GM21576 (cell line): ENCODE measurements around the gene SMIM45.

ENCODE experiments used
- ATAC-seq: cut with Tn5 transposase; IDR thresholded peaks from one replicate; pipeline ENCODE4 v1.9.1; 2021; ENCODE audit warnings: mild to moderate bottlenecking, moderate library complexity; ENCODE audit not compliant: unreplicated experiment

SMIM45 gene

GRCh38 chr22:41966607-41967240 lies 14.8 kb downstream of the SMIM45 start:
- no peak for ATAC-seq

- ATAC-seq, result no peak
These were observed 16.7 kb downstream of the SMIM45 start for GRCh38 chr22:41968601-41969000.

GRCh38 chr22:41969110-41969646 lies 17.2 kb downstream of the SMIM45 start, which contains the start of gene SEPTIN3:
Gene SEPTIN3 (plus strand): TSS chr22:41969443. CDS start chr22:41971493, 2,050 bp downstream.
- no peak for ATAC-seq

- ATAC-seq, result no peak
These were observed 18.7 kb downstream of the SMIM45 start for GRCh38 chr22:41970601-41971000.

DNA sequence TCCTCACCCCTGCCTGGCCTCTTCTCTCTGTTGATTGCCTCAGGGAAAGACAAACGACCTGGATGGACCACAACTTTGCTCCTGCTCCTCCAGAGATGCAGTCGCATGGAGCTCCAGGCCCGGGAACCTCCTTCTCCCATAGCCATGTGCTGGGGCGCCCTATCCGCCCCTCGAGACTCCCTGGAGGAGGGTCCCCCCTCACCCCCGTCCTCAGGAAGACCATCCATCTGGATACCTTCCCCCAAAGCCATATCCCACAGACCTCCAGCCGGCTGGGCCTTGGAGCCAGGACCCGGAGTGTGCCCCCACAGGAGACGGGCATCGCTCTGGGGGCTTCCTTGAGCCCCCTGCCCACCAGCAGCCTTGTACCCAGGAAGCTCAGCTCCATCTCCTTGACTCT lies 19.5 kb downstream of the SMIM45 start:
- no peak for ATAC-seq

DNA sequence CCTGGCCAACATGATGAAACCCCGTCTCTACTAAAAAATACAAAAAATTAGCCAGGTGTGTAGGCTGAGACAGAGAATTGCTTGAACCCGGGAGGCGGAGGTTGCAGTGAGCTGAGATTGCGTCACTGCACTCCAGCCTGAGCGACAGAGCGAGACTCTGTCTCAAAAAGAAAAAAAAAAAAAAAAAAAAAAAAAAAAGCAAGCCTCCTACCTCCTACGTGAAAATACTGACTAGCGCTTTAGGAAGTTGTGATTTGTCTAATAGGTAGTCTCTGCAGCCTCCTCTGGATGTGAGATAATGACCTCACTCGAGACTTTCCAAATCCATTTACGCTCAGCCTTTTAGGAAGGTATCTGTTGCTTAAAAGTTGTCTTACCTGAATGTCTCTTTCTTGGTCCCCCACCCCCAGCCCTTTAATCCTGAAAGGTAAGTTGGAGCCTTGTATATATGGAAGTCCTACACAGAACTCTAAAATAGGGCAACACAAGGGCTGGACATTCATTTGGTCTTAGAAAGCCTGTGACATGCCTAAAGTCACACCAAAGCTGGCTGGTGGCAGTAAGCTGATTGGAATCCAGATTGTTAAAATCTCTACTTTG lies 22.8 kb downstream of the SMIM45 start:
- ATAC-seq, result no peak

GRCh38 chr22:41975299-41976069 lies 23.5 kb downstream of the SMIM45 start:
- no peak for ATAC-seq

DNA sequence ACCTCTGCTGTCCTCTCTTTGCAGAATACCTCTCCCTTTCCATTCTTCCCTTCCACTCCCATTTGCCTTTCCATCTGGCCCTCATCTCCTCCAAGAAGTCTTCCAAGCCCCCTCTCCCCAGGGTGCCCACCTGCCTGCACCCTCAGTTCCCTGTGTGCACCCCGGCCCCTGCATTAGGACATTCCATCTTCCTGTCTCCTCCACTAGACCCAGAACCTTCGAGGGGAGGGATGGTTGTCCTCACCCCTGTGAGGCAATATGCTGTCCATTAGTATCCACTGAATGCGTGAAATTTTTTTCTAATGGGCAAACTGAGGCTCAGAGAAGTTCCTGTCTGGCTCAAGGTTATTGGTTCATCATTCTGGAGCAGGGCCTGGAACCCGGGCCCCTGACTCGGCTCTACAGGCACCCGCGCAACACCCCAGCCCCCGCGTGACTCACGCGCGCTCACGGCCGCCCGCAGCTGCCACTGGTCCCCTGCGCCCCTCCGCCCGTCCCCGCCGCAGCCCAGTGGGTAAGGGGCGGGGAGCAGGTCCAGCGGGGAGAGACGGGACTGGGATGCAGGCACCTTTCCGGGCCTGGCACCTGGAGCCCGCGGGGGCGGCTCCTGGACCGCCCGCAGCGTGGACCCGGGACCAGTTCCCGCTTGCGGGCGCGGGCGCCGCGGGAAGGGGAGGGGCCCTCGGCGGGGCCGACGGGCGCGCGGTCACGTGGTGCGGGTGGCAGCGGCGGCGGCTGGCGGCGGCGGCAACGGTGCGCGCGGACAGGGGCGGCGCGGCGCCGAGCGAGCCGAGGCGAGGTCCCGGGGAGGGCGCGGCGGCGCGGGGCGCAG lies 24.3 kb downstream of the SMIM45 start:
- ATAC-seq, result no peak

DNA sequence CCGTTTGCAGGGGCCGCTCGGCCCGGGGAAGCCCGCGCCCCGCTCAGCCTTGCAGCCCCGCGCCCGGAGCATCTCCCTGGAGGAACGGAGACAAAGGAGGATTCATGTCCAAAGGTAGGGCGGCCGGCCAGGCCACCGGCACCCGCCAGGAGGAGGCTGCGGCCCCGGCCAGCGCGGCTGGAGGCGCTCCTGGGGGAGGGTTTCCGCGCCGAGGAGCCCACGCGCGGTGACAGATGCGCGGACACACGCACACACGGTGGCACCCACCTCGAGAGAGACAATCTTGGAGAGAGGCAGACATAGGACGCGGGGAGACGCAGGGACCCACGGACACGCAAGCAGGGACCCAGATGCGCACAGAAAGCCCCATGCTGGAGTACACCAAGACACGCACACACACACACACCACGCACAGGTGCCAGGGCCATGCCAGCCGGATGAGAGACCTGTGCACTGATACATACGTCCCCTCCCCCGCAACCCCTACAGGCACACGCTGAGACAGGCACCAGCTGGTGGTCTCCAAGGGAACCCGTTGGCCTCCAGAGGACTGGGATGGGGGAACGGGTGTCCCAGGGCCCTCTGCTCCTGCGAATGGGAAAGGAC lies 25.1 kb downstream of the SMIM45 start:
- ATAC-seq, result no peak

GRCh38 chr22:41978732-41979131 lies 26.8 kb downstream of the SMIM45 start:
- no peak for ATAC-seq

- ATAC-seq, result no peak
These were observed 27.7 kb downstream of the SMIM45 start for GRCh38 chr22:41979423-41980250.

DNA sequence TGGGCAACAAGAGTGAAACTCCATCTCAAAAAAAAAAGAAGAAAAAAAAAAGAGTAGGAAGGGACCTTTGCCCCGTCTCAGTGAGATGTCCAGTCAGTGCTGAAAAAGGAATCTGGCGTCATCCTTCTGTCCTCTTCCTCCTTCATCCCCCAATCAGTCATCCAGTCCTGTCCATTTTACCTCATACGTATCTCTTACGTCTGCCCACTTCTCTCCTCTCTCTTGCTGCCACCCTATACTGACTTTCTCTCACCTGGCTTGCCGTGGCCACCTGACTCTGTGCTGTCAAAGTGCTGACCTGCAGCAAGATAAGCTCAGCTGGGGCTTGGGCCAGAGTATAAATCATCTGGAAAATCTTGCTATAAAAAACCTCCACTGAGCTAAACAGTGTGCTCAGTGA lies 30.9 kb downstream of the SMIM45 start:
- ATAC-seq, result no peak

GRCh38 chr22:41983513-41984405 lies 31.8 kb downstream of the SMIM45 start:
- no peak for ATAC-seq

DNA sequence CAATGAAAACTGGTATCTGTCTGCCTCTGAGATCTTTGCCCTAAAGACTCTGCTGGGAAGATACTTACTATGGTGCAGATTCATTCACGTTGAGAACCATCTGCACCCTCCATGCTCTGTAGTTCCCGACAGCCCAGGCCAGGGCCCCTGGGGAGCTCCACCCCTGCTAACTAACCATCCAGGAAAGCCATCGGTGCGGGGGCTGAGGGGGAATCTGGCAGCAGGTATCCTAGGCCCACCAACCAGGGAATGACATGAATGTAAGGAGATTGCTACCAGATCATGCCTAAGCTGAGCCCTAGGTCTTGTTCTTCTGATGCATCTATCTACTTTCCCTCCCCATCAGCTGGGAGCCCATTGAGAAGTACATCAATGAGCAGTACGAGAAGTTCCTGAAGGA lies 35.3 kb downstream of the SMIM45 start:
- ATAC-seq, result no peak

- no peak for ATAC-seq
These were observed 37.3 kb downstream of the SMIM45 start for GRCh38 chr22:41989246-41989645.

- no peak for ATAC-seq
These were observed 39.2 kb downstream of the SMIM45 start for GRCh38 chr22:41991111-41991510.

- no peak for ATAC-seq
These were observed 40.5 kb downstream of the SMIM45 start for GRCh38 chr22:41992496-41992895.

GRCh38 chr22:41995211-41995610 lies 43.3 kb downstream of the SMIM45 start:
- no peak for ATAC-seq

DNA sequence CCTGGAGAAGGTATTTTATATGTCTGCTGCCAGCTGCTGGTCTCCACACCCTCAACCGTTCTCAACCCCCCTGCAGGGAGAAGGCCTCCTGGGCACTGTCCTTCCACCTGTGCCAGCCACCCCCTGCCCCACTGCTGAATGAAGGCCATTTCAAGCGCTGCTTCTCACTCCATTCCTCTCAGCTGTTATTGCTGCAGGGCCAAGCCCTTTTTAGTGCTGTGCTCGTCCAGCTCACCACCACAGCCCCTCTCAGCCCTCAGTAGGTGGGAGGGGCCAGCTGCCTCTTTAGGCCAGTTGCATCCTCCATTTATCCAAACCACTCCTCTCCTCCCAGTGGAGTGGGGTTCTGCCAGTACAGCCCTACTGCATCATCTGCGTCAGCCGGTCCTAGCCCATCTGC lies 44.9 kb downstream of the SMIM45 start:
- no peak for ATAC-seq
